Spleen (tissue), 7 donors: ENCODE results near the gene SEPHS2.

Source experiments
- POLR2A ChIP-seq, 3 donors: fragments of 450-650 bp; IDR thresholded peaks; one replicate each; pipeline ENCODE4 v1.5.1; 2017; ENCODE audit warnings: antibody characterized with exemption in 3 of 3, mild to moderate bottlenecking in 1 of 3
- POLR2AphosphoS5 ChIP-seq, 3 donors: sonication (generic); formaldehyde crosslinking; IDR thresholded peaks; one replicate each; pipeline ENCODE4 v1.5.1; 2017; ENCODE audit warnings: antibody characterized with exemption in 3 of 3
- TF ChIP-seq, protein P1 (sequence below), 11 experiments: fragments of 200-600 bp in 7 of 11; fragments of 450-650 bp in 4 of 11; sonication (generic) in 4 of 11; IDR thresholded peaks in 8 of 11; conservative IDR thresholded peaks in 3 of 11; 1 replicate in 7 of 11; 2 replicates in 4 of 11; pipeline versions ENCODE4 v1.4.0 to v1.8.0; 2016 to 2021; ENCODE audit warnings: antibody characterized with exemption in 11 of 11, inconsistent platforms in 4 of 11, mild to moderate bottlenecking in 1 of 11
- donor health status: DM: no; HTN: no; CAD: no; lungs with moderate emphysema.
- donor health status: DM: no; HTN: no; CAD: no.
- donor health status: DM: no; HTN: no; CAD: no.

DNA sequence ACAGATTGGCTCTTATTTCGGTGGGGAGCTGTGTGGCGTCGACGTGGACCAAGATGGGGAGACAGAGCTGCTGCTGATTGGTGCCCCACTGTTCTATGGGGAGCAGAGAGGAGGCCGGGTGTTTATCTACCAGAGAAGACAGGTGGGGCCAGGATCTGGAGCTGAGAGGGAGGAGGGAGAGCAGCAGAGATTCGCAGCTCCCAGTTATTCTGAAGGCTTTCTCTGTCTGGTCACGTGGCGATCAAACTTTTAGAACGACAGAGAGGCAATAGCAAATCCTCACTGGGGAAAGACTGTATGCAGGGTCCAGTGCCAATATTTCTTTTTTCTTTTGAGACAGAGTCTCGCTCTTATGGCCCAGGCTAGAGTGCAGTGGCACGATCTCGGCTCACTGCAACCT, 49.0 kb upstream of the SEPHS2 start:
- TF ChIP-seq POLR2AphosphoS5 (IDR thresholded peaks at IDR 0.05) = no peak
- no peak for TF ChIP-seq POLR2A (IDR thresholded peaks at IDR 0.05)
- TF ChIP-seq, protein P1, sequence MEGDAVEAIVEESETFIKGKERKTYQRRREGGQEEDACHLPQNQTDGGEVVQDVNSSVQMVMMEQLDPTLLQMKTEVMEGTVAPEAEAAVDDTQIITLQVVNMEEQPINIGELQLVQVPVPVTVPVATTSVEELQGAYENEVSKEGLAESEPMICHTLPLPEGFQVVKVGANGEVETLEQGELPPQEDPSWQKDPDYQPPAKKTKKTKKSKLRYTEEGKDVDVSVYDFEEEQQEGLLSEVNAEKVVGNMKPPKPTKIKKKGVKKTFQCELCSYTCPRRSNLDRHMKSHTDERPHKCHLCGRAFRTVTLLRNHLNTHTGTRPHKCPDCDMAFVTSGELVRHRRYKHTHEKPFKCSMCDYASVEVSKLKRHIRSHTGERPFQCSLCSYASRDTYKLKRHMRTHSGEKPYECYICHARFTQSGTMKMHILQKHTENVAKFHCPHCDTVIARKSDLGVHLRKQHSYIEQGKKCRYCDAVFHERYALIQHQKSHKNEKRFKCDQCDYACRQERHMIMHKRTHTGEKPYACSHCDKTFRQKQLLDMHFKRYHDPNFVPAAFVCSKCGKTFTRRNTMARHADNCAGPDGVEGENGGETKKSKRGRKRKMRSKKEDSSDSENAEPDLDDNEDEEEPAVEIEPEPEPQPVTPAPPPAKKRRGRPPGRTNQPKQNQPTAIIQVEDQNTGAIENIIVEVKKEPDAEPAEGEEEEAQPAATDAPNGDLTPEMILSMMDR (IDR thresholded peaks at IDR 0.05 in 8 of 11, conservative IDR thresholded peaks at IDR 0.05 in 3 of 11) = no peak
